ENCODE results near the gene BCL2L1. TPM values are rescaled to one million over a fixed set of nuclear protein-coding genes. Genes with fewer than 3 reads are reported as not detected.
"Not testable (repeated sequence)": the region's sequence is repeated elsewhere in the genome, so short reads cannot be mapped to it uniquely, and the experiment has no call there.

BCL2L1 gene
- total RNA-seq, 1 experiment from 2014 or later: 368 TPM

DNA sequence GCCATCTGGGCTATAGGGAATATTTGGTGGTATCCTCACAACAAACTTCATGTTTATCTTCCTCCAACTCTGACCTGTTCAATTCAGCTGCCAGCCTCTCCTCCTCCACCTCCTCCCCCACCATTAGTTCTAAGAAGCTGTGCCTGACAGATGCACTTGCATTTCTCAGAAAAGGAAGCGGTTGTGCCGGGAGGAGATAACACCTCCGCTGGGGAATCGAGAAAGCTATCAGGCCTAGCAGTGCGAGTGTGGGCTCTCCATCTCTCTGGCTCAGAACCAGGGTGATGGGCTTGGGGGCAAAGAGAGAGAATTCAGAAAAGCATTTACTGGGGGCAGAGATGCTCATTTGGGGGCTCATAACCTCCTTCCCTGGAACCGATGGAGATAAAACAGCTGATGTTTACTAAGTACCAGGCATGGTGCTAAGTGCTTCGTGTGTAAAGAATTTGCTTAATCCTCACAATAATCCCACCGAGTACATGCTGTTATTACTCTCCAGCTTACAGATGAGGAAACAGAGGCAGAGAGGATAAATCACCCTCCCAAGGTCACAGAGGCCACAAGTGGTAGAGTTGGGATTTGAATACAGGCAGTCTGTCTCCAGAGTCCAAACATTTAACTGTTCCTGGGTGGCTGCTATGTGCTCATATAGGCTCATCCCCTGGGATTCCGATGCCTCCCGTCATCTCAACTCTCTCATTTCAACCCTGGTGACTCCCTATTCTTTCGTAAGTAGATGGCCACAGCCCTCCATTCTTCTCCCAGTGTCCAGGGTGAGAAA, 46.6 kb downstream of the BCL2L1 start:
- peak; percentile 75 for DNase-seq (ENCODE audit: low read depth)

GRCh38 chr20:31674895-31675827, 47.5 kb downstream of the BCL2L1 start:
- DNase-seq (ENCODE audit: low read depth): peak; percentile 96

- no peak for DNase-seq (ENCODE audit: low read depth)
These were observed 48.7 kb downstream of the BCL2L1 start for GRCh38 chr20:31673943-31674463.

DNA sequence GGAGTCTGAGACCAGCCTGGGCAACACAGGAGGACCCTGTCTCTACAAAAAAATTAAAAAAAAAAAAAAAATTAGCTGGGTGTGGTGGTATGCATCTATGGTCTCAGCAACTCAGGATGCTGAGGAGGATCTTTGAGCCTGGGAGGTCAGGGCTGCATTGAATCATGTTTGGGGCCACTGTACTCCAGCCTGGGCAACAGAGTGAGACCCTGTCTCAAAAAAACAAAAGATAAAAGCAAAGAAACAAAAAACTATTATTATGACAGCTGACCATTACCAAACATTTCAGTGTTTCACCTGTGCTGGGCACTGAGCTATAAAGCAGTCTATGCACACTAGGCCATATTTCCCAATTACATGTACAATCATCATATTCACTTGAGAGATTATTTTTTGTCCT, 49.2 kb downstream of the BCL2L1 start:
- no peak for DNase-seq (ENCODE audit: low read depth)

- no peak for DNase-seq (ENCODE audit: low read depth)
These were observed 51.3 kb downstream of the BCL2L1 start for GRCh38 chr20:31671324-31671723.

DNA sequence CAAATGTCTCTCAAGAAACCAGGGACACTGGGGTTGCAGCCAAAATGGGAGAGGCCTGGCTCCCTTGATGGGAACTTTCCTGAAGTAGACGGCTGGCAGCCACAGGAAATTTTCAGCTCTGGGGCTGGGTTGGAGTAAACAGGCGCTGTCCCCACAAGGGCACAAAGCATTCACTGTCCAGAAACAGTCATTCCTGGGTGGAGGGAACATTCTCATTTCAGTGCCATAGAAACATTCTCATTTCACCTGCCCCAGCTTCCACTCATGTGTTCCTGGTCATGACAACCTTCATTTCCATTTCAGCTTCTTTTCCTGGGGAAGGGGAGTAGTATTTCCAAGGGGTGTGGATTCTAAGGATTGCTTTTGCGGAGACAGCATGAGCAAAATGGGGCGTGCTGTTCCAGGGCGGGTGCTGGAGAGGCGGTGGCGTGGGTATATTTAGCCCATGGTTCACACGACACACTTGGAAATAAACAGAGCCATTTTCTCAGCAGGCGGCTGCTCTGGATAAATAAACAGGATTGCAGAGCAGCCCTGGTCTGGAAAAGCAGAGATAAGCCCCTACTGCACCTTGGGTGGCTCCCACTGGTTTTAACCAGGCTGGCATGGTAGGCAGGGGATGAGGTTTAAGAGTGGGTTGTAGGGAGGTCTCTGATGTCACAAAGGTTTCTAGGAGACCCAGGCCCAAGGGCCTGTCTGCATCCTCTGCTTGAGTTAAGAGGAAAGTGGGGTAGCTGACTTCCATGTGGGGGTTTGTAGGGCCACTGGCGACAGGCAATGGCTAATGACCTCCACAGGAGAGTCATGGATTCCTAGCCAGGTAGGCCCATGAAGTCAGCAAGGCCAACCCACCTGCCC, 52.1 kb downstream of the BCL2L1 start:
- no peak for DNase-seq (ENCODE audit: low read depth)

GRCh38 chr20:31669876-31670275, 52.8 kb downstream of the BCL2L1 start:
- no peak for DNase-seq (ENCODE audit: low read depth)

DNA sequence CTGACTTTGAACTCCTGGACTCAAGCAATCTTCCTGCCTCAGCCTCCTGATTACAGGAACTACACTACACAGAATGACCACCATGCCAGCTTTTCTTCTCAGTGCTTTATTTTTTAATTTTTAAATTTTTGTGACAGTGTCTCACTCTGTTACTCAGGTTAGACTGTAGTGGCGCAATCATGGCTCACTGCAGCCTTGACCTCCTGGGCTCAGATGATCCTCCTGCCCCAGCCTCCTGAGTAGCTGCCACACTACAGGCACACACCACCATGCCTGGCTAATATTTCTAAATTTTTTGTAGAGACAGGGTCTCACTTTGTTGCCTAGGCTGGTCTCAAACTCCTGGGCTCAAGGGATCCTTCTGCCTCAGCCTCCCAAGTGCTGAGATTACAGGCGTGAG, 53.7 kb downstream of the BCL2L1 start:
- not testable (repeated sequence) for DNase-seq (ENCODE audit: low read depth)

DNA sequence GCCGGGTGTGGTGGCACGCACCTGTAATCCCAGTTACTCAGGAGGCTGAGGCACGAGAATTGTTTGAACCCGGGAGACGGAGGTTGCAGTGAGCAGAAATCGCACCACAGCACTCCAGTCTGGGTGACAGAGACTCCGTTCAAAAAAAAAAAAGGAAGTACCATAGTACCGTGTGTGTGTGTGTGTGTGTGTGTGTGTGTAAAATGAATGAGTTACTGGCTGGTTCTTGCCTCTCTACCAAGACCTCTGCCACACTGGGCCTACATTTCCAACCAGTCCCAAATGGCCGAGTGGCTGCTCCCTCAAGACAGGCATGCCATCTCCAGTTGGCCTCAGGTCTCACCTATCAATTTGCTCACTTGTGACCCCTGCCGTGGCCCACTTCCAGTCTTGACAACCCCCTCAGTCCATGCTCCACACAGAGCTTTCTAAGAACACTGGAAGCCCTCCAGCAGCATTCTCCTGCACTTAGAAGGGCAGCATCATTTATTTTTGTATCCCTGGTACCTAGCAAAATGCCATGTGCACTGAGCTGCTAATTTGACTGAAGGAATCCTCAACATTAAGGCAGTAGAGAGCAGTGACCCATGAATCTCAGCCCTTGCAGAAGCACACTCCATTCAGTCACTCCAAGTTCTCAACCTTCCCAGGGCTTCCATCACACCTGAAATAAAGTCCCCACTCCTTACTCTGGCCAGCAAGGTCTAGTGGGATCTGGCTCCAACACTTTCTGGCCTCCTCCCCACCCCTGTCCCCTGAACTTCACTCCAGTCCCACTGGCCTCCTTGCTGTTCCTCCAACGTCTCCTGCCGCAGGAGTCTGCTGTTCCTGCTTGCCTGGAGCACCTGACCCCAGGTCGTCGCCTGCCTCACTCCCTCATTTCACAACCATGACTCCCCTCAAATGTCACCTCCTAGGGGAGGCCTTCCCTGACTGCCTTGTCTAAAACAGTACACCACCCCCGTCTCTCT, 55.1 kb downstream of the BCL2L1 start:
- DNase-seq (ENCODE audit: low read depth): no peak

DNA sequence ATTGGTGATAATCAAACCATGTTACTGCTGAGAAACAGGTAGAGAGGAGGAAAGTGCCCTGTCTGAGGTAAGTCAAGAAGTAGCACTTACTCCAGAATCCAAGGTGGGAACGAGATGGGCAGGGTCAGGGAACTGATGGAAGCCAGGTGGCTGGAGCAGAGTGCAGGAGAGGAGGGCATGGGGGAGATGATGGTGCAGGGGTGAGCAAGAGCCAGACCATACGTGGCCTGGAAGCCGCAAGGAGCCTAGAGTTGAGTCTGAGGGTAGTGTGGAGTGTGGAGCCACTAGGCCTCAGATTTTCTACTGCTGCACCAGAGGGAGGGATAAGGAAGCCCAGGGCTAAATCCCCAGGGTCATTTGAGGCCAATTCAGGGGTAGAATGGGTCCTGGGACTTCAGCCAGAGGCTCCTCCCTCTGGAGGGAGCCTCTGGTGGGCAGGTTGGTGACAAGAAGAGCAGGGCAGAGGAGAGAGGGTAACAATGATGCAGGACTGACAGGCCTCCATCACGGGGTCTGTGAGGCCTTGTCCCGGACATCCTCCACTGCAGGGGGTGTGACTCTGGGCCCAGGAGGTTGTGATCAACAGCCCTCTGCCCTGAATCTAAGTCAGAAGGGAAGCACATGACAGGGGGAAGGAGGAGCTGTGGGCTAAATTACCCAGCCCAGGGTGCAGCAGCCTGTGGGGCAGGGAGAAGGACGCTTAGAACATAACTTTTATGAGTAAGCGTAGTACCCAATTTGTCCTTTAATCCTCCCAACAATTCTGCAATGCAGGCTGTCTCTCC, 56.2 kb downstream of the BCL2L1 start:
- DNase-seq (ENCODE audit: low read depth): peak; percentile 51

GRCh38 chr20:31665753-31666152, 56.9 kb downstream of the BCL2L1 start:
- no peak for DNase-seq (ENCODE audit: low read depth)

DNA sequence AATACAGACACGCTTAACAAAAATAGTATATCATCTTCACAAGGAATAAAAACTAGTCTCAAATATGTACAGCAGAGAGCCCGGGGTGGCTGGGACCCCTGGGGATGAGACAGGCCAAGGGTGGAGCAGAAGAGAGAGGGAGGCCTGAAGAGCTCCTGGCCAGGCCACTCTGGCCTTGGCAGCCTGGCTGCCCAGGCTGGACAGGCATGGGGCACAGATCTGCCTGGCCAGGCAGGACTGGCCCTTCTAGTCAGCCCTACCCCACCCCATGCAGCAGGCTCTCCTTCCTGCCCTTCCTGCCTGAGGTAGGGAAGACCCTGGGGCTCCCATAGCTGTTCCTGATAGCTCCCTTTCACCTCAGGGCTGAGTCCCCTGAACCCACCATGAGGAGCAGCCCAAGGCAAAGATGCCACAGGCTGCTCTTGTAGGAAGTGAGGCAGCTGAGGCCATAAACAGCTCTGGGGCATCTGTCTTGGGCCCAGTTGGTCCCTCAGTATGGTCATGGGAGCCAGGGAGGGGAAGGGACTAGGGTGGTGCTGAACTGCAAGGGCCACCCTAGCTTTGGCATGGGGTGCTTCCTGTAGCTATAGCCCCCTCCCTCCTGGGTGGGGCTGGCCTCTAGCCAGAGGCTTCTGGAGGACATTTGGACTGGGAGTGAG, 57.8 kb downstream of the BCL2L1 start:
- no peak for DNase-seq (ENCODE audit: low read depth)

DNA sequence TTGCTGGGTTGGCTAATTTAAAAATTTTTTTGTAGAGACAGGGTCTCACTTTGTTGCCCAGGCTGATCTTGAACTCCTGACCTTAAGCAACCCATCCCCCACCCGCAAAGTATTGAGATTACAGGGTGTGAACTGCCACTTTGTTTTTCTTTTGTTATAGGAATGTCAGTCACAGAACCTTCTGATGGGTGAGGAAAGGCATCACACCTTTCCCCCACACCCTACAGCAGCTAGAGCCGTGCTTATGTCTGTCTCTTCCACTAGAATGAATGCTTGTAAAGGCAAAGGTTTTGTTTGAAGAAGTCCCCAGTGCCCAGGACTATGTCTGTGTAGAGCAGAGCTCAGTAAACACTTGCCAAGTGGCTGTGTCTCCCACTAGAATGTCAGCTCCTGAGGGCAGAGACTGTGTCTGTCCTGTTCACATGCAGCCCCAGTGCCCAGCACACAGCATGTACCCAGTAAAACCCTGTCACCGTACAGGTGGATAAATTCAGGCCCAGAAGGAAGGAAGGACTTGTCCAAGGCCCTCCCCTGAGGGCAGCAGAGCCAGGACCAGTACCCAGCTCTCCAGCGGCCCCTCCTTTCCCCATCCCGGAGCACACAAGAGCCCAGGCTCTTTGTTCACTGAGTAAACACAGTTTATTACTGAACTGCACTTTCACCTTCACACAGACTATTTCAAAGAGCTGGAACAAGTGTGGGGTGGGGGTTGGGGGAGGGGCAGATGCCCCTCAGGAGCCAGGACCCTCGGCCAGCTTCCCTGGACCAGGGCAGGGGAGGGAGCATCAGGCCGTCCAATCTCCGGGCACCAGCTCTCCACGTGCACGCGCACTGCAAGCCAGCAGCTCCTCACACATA, 58.6 kb downstream of the BCL2L1 start:
- no peak for DNase-seq (ENCODE audit: low read depth)

DNA sequence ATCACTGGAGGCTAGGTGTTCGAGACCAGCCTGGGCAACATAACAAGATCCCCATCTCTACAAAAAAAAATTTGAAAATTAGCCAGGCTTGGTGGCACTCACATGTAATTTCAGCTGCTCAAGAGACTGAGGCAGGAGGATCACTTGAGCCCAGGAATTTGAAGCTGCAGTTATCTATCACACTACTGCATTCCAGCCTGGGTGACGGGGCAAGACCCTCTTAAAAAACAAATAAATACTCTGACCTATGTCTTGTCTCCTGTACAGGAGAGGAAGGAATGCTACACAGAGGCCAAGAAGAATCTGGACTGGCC, 59.2 kb downstream of the BCL2L1 start:
- no peak for DNase-seq (ENCODE audit: low read depth)

- DNase-seq (ENCODE audit: low read depth): no peak
These were observed 60.3 kb downstream of the BCL2L1 start for GRCh38 chr20:31662372-31662854.

- DNase-seq (ENCODE audit: low read depth): peak; percentile 78
These were observed 60.9 kb downstream of the BCL2L1 start for GRCh38 chr20:31661625-31662371.

DNA sequence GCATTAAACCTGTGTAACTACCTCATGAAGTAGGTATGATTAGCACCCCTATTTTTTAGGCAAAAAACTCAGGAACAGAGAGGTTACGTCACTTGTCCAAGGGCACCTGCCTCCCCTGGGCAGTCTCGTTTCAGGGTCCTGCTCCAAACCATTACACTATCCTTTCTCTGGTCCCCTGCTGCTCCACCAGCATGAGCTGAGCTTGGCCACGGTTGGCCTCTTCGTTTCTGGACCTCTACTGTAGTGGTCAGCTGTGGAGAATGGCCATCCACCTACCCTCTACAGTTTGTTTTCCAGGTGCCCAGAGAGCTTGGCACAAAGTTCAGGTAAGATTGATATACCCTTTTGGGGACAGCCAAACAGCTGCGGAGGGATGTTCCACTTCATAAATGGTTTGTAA, 68.1 kb downstream of the BCL2L1 start:
- no peak for DNase-seq (ENCODE audit: low read depth)
